KG1 (cell line): Measurements from ENCODE around the gene MSH6.
"Not testable (repeated sequence)": the region's sequence is repeated elsewhere in the genome, so short reads cannot be mapped to it uniquely, and the experiment has no call there.

ENCODE experiments used
- DNase-seq: peaks from one replicate; lab custom pipeline; 2025; lab: John Stamatoyannopoulos, UW

Gene MSH6

GRCh38 chr2:47844162-47844561 lies 61.2 kb downstream of the MSH6 start:
- no peak for DNase-seq

- DNase-seq = no peak
Measured at GRCh38 chr2:47849368-47849767, 66.4 kb downstream of the MSH6 start.

GRCh38 chr2:47850198-47850597 lies 67.3 kb downstream of the MSH6 start:
- DNase-seq = no peak

- not testable (repeated sequence) for DNase-seq
Measured at GRCh38 chr2:47853067-47853777, 70.3 kb downstream of the MSH6 start.
